Stimulated activated naive CD8-positive, alpha-beta T cell treated with anti-CD3 and anti-CD28 coated beads, Interleukin-15, Interleukin-2, amounts not matched to agents 100 ng/mL and 50 ng/mL, for 24 hours (primary cell): ENCODE data around the gene MEGF9.
A peak's percentile ranks its signal among the peaks of the same experiment; 100 is the strongest.

Experiments
- H3K27ac Mint-ChIP-seq: one replicate; pipeline ENCODE4 v1.8.0; 2021; ENCODE audit warnings: mild to moderate bottlenecking, mixed read lengths
- H3K27me3 Mint-ChIP-seq: one replicate; pipeline ENCODE4 v1.8.0; 2021; ENCODE audit warnings: mixed read lengths
- H3K36me3 Mint-ChIP-seq: one replicate; pipeline ENCODE4 v1.8.0; 2021; ENCODE audit warnings: low read depth, mixed read lengths
- H3K4me1 Mint-ChIP-seq: one replicate; pipeline ENCODE4 v1.8.0; 2021; ENCODE audit warnings: low read depth, mixed read lengths
- H3K4me3 Mint-ChIP-seq: one replicate; pipeline ENCODE4 v1.8.0; 2021; ENCODE audit warnings: mild to moderate bottlenecking, mixed read lengths
- H3K9me3 Mint-ChIP-seq: one replicate; pipeline ENCODE4 v1.8.0; 2021; ENCODE audit warnings: mixed read lengths

The MEGF9 gene

DNA sequence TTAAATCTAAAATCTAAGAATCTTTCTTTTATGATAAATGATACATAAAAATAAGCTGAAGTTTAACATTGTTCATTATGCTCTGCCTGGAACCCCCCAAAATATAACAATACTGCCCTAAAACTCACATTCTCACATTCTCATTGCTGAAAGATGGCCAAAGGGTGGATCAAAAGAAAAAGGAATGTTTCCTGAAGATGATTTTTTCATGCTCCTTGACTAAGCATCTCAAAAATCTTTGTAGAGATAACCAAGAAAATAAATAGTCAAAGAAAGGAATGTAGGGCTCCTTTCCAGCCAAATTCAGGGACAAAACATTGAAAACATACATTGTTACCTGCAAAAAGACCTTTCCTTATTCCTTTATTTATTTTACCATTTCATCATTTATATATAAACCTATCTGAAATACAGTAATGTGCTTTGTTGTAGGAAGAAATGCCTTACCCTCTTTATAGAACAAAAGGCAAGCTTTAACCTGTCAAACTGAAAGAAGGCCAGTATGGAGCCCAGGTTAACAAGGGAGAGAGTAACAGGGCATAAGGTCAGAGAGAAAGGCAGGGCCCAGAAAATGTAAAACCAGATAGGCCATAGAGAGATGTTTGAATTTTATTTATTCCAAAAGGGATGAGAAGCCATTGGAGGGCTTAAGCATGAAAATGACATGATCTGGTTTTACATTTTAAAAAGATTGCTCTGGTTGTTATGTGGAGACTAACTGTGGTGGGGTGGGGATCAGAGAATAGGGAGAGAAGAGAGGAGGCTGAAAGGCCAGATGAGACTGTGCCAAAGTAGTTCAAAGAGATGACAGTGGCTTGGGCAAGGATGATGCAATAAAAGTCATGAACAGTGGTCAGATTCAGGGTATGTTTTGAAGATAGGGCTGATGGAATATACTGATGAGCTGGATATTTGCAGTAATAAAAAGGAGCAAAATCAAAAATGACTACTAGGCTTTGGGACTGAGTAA, 97.0 kb downstream of the MEGF9 start:
- Mint-ChIP-seq H3K27me3 (no peaks in the 10 kb centered on the region), H3K4me3 (no peak overlapping the region), H3K4me1 (no peaks in the 10 kb centered on the region), H3K27ac (no peak overlapping the region), H3K36me3 (peaks cover 3% of the 10 kb centered on the region), H3K9me3 (no peaks in the 10 kb centered on the region)

DNA sequence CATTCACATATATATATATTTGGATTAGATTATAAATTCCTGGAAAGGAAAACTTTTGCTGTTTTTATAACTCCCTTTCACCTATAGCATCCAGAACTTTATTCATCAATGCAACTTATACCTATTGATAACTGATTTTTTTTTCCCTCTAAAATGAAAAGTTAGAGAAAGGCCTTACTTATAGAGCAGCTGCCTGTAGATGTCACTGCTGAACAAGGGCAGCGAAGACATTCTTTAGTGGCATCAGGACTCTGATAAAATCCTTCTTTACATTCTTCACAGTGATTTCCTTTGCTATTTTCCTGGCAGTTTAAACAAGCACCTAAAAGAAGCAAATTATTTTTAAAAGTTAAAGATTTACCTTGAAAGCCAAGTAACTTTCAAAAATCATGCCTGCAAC, 102.1 kb downstream of the MEGF9 start:
- no peak overlapping the region for H3K27ac Mint-ChIP-seq
- peaks cover 9% of the 10 kb centered on the region for H3K36me3 Mint-ChIP-seq
- H3K9me3 Mint-ChIP-seq: no peaks in the 10 kb centered on the region
- H3K4me3 Mint-ChIP-seq: no peak overlapping the region
- no peaks in the 10 kb centered on the region for H3K27me3 Mint-ChIP-seq
- H3K4me1 Mint-ChIP-seq: no peaks in the 10 kb centered on the region

DNA sequence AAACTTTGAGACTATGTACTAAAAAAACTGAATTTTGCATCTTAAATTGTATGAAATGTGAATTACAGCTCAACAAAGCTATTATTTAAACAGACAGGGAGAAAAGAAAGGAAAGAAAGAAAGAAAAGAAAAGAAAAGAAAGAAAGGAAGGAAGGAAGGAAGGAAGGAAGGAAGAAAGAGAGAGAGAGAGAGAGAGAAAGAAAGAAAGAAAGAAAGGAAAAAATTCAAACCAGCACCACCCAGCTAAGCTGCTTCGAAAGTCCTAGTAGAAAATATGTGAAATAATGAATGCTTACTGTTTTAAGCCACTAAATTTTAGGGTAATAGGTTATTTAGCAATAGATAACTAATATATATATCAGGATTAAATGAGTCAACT, 102.6 kb downstream of the MEGF9 start:
- Mint-ChIP-seq H3K4me3 (no peak overlapping the region), H3K36me3 (peaks cover 9% of the 10 kb centered on the region), H3K27ac (no peak overlapping the region), H3K9me3 (no peaks in the 10 kb centered on the region), H3K27me3 (no peaks in the 10 kb centered on the region), H3K4me1 (no peaks in the 10 kb centered on the region)

DNA sequence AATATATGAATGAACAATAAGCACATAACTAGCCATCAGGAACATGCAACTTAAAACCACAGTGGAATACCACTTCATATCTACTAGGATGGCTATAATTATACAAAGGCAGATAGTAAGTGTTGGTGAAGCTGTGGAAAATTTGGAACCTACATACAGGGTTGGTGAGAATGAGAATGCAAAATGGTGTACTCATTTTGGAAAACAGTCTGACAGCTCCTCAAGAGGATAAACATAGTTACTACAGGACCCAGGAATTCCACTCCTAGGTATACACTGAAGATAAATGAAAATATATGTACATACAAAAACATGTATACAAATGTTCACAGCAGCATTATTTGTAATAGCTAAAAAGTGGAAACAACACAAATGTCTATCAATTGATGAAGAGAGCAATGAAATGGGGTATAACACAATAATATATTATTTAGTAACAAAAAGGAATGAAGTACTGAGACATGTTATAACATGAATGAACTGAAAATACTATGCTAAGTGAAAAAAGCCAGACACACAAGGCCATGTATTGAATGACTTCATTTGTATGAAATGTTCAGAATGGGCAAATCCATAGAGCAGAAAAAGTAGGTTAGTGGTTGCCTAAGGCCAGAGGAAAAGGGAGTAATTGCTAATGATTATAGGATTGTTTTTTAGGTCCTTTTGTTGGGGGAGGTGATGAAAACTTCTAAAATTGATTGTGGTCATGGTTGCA, 103.1 kb downstream of the MEGF9 start:
- no peak overlapping the region for H3K27ac Mint-ChIP-seq
- H3K4me1 Mint-ChIP-seq: no peaks in the 10 kb centered on the region
- peaks cover 9% of the 10 kb centered on the region for H3K36me3 Mint-ChIP-seq
- no peaks in the 10 kb centered on the region for H3K9me3 Mint-ChIP-seq
- no peak overlapping the region for H3K4me3 Mint-ChIP-seq
- H3K27me3 Mint-ChIP-seq: no peaks in the 10 kb centered on the region

DNA sequence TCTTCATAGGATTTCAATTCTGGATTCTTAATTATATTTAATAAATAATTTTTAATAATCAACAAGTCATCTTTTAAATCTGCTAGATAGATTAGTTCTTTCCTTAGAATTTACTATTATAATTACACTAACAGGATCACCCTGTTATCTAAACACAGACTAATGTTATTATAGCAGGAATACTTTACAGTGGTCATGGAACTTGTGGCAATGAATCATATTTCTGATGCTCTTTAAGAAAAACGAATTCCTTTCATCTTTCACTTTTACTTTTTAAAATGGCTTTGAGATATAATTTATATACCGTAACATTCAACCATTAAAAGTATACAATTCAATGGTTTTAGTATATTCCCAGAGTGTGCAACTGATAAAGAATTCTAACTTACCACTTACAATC, 104.6 kb downstream of the MEGF9 start:
- no peaks in the 10 kb centered on the region for H3K27me3 Mint-ChIP-seq
- no peaks in the 10 kb centered on the region for H3K4me1 Mint-ChIP-seq
- no peak overlapping the region for H3K4me3 Mint-ChIP-seq
- H3K9me3 Mint-ChIP-seq: no peaks in the 10 kb centered on the region
- H3K27ac Mint-ChIP-seq: no peak overlapping the region
- peaks cover 20% of the 10 kb centered on the region for H3K36me3 Mint-ChIP-seq

DNA sequence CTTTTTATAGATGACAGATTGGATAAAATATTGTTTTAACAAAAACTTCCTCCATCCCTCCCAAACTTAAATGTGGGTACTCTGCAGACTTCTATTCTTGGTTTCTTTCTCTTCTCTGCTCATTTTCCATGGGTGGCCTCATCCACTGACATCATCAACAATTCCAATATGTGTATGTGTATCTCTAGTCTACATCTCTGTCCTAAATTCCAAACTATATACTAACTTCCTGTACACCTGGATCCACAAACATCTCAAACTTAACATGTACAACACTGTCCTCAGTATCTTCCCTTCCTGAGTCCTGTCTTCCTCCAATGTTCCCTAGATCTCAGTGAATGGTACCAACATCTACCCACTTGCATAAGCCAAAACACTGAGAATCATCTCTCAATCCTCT, 105.8 kb downstream of the MEGF9 start:
- Mint-ChIP-seq H3K27ac (no peak overlapping the region), H3K36me3 (peaks cover 21% of the 10 kb centered on the region), H3K27me3 (no peaks in the 10 kb centered on the region), H3K9me3 (no peaks in the 10 kb centered on the region), H3K4me3 (no peak overlapping the region), H3K4me1 (no peaks in the 10 kb centered on the region)

DNA sequence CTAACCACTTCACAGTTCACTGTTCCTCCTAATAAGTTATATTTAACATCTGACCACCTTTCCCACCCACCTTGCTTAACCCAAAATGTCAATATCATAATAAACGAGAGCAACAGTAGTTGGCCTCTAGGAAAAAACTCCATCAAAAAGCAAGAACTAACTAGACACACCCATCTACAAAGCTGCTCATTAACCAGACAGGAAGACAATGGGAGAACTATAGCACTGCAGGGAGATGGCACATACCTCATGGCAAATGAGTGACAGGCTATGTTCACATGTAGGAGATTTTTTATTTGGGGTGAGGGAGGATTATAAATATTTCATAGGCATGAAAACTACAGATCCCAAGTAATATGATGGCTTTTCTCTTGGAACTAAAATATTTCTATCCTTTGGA, 110.7 kb downstream of the MEGF9 start:
- Mint-ChIP-seq H3K4me3 (no peak overlapping the region), H3K4me1 (no peaks in the 10 kb centered on the region), H3K9me3 (no peaks in the 10 kb centered on the region), H3K36me3 (peaks cover 21% of the 10 kb centered on the region), H3K27me3 (no peaks in the 10 kb centered on the region), H3K27ac (no peak overlapping the region)

DNA sequence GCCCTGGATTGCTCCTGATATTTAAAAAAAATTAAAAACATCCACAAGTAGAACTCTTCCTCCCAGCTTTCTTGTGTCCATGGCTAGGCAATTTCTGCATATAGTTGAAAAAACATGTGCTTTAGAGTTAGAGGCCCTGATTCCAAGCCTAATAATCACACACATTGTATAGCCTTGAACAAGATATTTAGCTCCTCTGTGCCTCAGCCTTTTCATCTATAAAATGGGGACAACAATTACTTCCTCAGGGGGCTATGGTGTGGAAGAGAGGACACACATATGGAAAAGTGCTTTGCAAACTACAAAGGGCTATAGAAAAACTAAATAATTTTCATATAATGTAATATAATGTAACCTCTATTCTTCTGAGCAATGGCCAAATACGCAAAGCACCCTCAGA, 111.3 kb downstream of the MEGF9 start:
- H3K27me3 Mint-ChIP-seq: no peaks in the 10 kb centered on the region
- no peak overlapping the region for H3K27ac Mint-ChIP-seq
- no peaks in the 10 kb centered on the region for H3K9me3 Mint-ChIP-seq
- H3K4me1 Mint-ChIP-seq: no peaks in the 10 kb centered on the region
- H3K4me3 Mint-ChIP-seq: no peak overlapping the region
- H3K36me3 Mint-ChIP-seq: peaks cover 18% of the 10 kb centered on the region

DNA sequence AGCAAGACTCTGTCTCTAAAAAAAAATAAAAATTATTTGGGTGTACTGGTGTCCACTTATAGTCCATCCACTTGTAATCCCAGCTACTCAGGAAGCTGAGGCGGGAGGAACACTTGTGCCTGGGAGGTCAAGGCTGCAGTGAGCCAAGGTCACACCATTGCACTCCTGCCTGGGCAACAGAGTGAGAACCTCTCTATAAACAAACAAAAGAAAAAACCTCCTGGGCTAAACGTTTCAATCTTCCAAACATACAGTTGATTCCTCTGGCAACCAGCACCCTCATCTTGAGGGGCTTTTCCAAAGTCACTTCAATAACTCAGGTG, 120.4 kb downstream of the MEGF9 start:
- Mint-ChIP-seq H3K27ac (no peak overlapping the region), H3K27me3 (no peaks in the 10 kb centered on the region), H3K4me3 (no peak overlapping the region), H3K36me3 (no peaks in the 10 kb centered on the region), H3K9me3 (no peaks in the 10 kb centered on the region), H3K4me1 (no peaks in the 10 kb centered on the region)

DNA sequence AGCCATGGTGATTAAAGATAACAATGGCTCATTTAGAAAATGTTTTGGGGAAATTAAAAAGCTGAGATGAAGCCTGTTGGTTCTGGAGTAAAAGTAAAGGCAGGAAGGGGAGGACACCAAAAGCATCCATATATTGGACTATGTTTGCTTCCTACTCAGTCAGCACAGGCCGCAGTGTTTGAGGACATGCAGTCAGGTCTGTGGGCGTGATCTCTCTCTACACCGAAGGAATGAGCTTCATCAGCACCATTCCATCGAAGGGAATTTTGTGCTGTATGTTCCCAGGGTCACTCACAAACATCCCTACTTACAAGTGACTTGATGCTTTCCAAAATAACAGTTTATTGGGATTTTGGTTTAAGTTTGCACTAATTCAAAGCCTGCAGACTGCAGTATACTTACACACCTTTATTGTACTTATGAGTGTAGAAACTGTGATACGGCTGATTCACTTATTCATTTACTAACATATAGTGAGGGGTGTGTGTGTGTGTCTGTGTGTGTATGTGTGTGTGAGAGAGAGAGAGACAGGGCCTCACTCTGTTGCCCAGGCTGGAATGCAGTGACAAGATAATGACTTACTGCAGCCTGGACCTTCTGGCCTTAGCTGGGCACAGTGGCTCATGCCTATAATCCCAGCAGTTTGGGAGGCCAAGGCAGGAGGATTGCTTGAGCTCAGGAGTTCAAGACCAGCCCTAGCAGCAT, 120.9 kb downstream of the MEGF9 start:
- H3K4me1 Mint-ChIP-seq: no peaks in the 10 kb centered on the region
- no peak overlapping the region for H3K27ac Mint-ChIP-seq
- no peak overlapping the region for H3K4me3 Mint-ChIP-seq
- H3K36me3 Mint-ChIP-seq: no peaks in the 10 kb centered on the region
- no peaks in the 10 kb centered on the region for H3K9me3 Mint-ChIP-seq
- H3K27me3 Mint-ChIP-seq: no peaks in the 10 kb centered on the region

DNA sequence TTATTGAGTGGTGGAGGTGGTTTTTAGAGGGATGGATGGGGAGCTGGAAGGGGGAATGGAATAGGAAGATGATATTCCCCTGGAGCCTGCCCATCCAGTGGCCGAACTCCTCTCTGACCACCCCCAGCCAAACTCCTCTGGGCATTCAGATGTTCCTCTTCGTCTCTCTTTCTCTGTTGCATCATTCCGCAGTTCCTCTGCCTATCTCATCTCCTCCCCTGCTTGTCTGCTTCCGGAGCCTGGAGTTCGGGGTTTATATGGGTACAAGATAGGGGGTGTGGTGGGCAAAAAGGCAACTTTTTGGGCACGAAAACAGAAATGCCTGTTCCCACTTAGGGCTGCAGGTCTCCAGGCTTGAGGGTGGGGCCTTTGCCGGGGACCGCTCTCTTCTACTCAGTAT, 122.1 kb downstream of the MEGF9 start:
- Mint-ChIP-seq H3K9me3 (no peaks in the 10 kb centered on the region), H3K4me1 (no peaks in the 10 kb centered on the region), H3K36me3 (no peaks in the 10 kb centered on the region), H3K4me3 (no peak overlapping the region), H3K27me3 (no peaks in the 10 kb centered on the region), H3K27ac (no peak overlapping the region)

DNA sequence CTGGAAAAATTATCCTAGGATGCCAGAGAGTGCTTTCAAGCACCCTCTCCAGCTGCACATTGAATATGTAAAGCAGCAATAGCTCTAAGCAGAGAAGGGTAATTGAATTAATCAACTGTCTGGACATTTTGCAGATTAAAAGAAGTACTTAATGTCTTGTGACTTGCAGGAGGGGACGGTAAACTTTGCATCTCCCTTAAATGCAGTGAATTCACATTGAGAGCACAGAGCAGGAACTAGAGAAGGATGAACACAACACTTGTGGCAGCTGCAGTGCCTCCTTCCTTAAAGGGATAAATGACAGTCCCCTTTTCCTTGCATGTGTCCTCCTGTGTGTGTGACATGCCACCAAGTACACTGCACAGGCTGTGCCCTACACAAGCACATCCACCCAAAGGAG, 126.9 kb downstream of the MEGF9 start:
- H3K27me3 Mint-ChIP-seq: no peaks in the 10 kb centered on the region
- no peak overlapping the region for H3K4me3 Mint-ChIP-seq
- no peaks in the 10 kb centered on the region for H3K36me3 Mint-ChIP-seq
- H3K27ac Mint-ChIP-seq: no peak overlapping the region
- peaks cover 12% of the 10 kb centered on the region for H3K4me1 Mint-ChIP-seq
- no peaks in the 10 kb centered on the region for H3K9me3 Mint-ChIP-seq

DNA sequence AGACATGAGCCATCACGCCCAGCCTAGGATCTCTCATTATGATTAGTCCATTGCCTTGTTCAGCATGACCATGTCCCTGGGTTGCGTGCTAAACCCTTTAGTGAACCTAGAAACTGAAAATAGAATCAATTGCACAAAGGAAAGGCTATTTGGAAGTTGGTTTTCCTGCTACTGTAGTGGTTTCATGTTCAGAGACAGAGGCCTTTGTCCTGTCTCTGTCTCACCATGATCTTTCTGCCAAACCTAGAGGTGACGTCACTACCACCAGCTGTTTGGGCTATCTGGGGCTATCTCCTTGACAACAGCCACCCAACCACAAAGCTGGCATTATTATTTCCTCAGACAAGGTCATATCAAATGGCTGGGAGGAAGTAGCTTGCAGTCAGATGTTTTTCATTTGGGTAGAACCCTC, 130.3 kb downstream of the MEGF9 start:
- H3K27me3 Mint-ChIP-seq: no peaks in the 10 kb centered on the region
- H3K4me1 Mint-ChIP-seq: peaks cover 35% of the 10 kb centered on the region
- no peaks in the 10 kb centered on the region for H3K36me3 Mint-ChIP-seq
- no peak overlapping the region for H3K27ac Mint-ChIP-seq
- H3K4me3 Mint-ChIP-seq: peak overlapping the region; percentile 18
- H3K9me3 Mint-ChIP-seq: no peaks in the 10 kb centered on the region

DNA sequence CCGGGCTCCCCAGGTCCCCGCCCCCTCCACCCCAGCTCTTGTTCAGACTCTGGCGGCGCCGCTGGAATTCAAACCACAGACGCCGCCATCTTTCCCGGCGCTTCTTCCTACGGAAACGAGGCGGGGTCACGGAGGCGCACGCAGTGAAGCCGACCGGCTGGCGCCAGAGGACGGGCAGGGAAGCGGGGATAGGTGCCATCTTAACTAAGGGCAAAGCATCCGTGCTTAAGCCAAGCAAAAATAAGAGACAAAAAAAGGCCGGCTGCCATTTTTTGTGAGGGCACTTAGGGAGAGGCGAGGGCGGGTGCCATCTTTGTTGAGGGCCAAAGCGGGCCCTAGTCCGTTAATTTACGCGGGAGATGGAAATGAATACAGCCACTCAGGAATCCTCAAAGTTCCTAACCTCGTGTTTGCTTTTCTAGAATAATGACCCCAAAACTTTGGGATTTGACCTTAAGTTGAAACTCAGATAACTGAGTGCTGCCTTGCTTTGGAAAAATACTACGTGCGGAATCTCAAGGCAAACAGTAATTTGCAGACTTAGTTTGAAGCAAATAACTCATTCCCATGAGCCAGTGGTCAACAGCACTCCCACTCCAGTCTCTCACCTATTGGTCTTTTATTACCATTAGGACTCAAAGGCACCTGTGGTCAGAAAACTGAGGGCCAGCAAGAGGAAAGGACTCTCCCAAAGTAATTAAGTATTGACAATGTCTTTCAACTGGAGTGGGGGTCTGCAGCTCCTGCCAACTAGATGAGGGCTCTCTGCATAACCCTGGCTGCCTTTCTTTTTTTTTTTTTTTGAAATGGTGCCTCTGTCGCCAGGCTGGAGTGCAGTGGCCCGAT, 134.0 kb downstream of the MEGF9 start, which contains the start of gene CDK5RAP2:
TSS of gene CDK5RAP2 (minus strand) at position 117 of the 846 bp plus-strand sequence. CDS start 189 bp downstream, outside the sequence.
- peaks cover 15% of the 10 kb centered on the region for H3K36me3 Mint-ChIP-seq
- H3K27ac Mint-ChIP-seq: peak within 1 kb of the TSS; percentile 87
- no peaks in the 10 kb centered on the region for H3K27me3 Mint-ChIP-seq
- H3K9me3 Mint-ChIP-seq: no peaks in the 10 kb centered on the region
- peaks cover 52% of the 10 kb centered on the region for H3K4me1 Mint-ChIP-seq
- H3K4me3 Mint-ChIP-seq: peak within 1 kb of the TSS; percentile 94
